GM18873 (cell line): ENCODE data around the gene PPP1R1C.

ENCODE experiments used
- ATAC-seq: cut with Tn5 transposase; IDR thresholded peaks from one replicate; pipeline ENCODE4 v1.9.1; 2021; ENCODE audit warnings: mild to moderate bottlenecking, moderate library complexity, moderate number of reproducible peaks; ENCODE audit not compliant: unreplicated experiment, low FRiP score

PPP1R1C gene

DNA sequence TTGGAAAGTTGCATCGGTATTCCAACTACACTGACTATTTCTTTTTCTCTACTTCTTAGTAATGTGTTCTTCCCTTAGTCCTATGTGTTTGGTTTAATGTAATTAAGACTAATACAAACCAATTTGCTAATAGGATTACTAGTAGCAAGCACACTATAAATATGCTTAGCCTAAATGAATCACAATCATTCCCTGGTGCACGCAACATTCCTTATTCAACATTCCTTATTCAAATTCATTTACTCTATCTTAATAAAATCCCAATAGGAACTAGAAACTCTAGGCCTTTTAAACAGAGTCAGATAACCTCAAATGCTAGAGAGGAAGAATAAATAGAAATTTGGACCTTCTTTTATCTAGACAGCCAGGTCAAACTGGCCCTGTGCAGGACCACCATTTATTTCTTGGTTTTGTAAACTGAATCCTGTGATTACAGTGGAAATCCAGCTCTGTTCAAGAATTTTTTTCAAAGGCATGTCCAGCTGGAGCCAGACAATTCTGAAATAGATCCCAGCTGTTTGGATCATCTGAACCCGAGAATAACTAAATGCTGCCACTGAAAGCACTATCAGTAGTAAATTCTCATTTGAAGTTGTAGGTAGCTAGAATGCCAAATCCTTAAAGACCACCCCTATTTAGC is 103.1 kb downstream of the PPP1R1C start:
- ATAC-seq = no peak

DNA sequence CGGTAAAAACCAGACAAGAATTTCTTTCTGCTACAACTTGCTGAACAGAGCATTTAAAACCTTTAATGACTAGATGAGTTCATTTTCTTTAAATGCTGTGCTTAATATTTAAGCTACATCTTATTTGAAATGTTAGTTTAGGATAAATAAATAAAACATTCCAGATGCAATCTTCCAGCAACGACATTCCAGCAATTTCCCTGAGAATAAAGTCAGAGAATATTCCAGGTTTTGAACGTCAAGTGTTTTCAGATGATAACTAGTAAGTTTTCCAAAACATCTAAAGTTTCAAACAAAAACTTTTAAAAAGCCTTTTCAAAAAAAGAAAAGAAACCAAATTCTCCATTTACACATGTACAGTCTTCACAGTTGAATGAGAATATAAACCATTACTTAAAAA is 104.8 kb downstream of the PPP1R1C start:
- ATAC-seq = no peak

DNA sequence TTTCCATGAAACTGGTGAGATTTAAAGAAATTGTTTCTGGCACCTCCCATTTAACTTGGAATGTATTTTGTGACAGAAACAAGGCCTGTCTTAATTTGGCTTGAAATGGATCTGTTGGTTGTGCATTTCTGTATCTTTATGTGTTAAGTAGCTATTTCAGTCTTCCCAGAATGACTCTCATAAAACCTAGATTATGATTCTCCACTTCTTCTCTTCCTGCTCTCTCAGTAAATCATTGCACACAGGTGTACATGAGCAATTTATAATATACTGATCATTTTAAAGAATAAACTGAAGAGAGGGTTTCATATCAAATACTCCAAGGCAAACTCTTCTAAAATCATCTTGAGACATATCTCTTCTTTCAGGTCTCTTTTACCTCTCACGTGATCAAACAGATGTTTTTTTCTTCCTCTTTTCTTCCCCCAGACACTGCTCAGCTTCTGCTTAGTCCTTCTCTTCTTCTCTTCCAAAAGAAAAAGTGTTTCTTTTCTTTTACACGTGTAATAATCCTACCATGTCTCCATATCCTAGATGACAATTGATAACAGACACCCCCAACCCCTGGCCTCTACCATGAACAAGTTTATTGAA is 112.0 kb downstream of the PPP1R1C start:
- no peak for ATAC-seq

DNA sequence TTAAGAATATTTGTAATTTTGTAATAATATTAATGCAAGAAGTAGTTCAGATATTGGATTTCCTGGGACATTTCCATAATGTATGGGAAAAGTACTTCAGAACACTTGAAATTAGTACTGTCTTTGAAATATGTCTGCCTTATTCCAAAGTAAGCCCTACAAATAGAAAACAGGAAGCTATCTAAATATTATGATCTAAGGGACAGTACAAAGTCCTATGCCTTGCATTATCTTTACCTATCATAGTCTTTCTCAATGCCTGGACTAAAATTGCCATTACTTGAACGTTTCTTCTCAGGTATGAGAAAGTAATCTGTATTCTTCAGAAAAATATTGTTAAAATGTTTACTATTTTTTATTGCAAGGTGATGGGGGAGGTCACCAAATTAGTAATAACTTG is 113.0 kb downstream of the PPP1R1C start:
- ATAC-seq = no peak

DNA sequence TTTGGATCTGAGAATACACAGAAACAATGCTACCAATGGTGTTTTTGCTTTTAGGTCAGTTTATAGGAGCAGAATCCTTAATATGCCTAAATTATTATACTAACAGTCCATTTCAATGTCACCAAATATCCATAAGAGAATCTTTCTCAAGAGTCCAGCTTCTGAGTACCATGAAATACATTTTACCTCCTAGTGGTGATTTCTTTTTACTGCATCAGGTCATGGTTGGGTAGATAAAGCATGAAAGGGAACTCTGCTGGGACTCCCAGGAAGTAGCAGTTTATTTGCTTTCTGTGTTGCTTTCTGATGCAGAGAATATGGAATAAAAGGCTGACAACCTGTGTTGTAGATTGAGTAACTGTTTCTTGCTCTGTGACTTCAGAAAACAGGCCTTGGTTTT is 115.6 kb downstream of the PPP1R1C start:
- ATAC-seq = no peak

DNA sequence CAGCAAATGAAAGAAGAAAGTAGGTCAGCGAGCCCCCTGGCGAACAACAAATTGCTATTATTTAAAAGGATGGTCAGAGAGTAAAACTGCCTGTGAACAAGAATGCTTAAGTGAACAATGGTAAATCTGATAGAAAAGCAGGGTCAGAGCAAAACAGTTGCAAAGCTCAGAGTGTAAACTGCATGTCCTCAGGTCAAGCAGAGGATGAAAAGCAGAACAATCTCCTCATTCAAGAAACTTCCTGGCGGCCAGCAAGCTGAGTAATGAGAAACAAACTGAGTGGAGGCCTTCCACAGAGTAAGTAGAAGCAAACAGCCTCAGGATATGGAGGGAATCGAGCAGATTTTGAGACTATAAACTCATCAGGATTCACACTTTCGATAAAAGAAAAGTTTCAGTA is 117.9 kb downstream of the PPP1R1C start:
- no peak for ATAC-seq

DNA sequence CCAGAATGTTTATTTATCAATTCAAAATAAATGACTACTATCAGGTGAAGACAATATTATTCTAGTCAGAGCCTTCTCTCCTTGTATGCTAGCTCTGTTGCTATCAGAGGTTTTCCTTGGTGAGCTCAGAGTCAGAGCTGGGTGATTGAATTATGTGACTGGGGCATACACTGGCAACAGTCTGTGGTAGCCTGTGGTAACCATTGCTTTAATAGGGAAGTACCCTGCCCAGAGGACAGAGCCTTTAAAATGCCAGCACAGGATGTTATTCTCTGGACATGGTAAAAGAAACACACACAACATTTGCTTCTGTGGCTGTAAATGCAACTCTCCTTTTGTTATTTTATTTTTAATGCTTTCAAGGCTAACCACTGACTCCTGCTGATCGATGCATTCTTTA is 124.7 kb downstream of the PPP1R1C start:
- ATAC-seq = no peak

DNA sequence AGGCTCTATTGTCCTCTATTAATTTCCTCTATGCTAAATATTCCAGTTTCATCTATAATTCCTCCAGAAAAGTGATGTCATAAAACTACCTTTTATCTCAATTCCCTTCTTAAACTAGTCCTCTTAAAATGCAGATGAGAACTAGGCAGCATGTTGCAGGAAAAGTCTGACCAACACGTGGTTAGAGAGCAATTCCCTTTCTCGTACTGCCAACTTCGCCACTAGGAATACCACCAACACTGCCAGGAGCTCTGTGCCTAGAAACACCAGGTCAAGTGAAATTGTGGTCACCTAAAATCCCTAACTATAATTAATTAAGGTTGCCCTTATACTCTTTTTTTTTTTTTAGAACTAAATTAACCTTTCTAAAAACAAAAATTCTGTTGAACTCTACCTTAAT is 127.7 kb downstream of the PPP1R1C start:
- no peak for ATAC-seq

DNA sequence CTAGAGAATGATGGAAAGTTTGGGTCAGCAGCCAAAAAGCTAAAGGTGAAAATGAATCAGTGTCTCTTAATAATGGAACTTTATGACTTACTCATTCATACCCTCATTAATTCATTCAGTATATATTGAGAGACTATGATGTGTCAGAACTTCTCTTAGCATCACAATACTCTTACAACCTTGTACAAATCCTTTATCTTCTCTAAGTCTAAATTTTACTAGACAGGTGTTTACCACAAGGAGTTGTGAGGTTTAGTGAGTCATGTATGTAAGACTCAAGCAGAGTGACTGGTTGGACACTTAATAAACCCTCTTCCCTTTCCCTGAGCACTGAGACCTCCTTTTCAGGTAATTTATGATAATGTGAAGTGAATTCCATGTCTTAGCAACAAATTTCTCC is 129.6 kb downstream of the PPP1R1C start:
- no peak for ATAC-seq

DNA sequence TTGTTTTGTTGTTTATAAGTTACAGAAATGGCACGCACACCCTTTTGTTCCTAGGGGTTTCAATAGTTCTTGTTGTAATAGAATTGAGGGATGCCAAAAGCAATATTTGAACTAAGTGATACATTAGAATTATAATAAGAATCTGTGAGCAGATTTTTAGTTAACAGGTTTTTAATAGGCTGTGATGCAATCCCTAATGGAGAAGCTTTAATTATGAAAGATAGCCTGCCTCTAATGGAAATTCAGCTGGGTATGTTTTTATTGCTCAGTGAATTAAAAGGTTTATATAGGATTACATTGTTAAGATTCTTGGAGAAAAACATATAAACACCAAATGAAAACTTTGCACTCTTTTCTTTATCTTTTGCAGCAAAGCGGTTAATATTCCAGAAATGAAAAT is 131.1 kb downstream of the PPP1R1C start:
- ATAC-seq = no peak

DNA sequence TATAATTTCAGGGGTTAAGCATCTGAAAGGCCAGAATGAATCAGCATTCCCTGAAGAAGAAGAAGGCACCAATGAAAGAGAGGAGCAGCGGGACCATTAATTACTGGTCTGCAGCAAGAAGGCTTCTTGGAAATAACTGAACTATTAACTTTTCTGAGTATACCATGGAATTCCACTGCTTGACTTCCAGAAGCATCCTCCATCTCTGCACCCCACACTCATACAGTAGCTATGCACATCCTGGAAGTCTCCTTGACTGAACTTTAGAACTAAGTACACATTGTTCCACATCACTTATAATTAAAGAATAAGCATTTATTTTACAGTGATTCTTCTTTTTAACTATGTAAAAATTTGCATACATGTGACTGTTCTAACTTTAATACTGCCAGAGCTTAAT is 131.5 kb downstream of the PPP1R1C start:
- no peak for ATAC-seq

DNA sequence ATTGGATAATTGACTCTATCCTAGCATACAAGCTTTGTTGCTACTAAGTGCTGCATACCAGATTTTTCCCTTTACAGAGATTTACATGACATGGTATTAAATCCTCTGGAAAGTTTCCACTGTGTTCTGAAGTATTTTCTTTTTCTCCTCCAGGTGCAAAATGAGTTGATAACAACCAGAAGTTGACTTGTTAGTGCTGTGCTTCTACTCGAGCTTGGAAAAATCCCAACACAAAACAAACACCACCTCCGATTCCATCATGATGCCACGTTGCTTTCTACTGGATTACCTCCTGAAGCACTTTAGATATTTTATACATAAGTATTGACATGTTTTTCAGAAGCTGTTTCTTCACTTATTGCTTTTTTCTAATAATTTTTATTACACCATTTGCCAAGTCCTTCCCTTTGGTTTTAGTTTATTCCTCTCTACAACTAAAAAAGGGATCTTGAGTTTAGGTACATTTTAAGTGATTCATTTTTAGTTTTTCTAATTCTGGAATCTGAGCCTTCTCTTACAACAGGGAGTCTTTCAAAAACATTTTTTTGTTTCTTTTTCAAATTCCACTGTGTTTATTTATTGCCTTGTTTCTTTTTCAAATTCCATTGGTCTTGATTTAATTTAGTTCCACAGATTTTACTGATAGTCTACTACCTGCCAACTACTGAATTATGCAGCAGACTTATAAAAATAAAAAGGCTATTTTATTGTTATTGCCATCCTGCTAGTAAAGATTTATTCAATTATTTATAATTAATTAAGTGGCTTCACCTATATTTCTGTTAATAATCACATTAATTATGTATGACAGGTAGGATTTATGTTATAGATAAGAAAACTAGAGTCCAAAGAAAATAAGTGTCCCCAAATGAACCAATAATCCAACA is 143.4 kb downstream of the PPP1R1C start:
- ATAC-seq = no peak

DNA sequence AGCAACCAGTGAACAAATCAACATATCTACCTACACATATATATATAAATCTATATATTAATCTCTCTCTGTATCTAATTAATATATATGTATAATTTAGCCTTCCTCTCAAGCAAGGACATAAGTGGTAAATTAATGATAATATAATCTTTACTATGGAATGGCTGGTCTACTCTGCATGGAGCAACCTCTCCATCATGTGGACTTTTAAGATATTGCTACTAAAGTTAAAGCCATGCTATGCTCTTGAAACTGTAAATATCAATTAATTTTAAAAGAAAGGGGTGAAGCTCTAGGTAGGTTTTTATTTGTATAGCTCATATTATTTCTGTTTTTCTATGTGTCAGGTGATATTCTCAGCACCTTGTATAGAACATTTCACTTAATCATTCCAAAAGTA is 147.0 kb downstream of the PPP1R1C start:
- no peak for ATAC-seq

DNA sequence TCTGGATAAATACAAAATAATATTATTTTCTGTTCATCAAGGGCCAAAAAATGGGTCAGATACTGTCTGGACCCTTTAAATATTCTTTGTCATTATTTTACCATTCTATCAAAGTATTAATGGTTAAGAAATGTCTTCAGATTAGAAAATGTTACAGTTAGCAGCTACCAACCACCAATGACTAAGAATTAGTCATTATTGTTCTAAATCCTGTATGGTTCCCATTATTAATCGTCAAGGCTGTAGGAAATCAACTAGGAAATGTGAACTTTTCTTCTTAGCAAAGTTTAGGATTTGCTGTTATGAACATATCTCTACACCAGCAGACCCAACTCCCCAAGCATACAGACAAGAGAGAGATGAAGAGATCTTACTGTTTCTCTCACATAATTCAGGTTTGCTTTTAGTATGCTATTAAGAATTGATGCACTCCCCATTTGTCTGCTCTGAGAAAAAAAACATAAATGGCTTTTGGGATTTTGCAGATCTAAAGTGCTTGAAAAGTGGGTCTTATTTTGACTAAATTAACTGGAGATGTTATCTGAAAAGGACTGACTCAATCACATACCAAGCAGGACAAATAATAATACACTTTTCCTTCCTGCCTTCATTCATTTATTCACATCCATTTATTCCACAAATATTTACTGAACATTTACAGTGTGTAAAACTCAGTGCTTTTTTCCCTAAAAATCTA is 147.7 kb downstream of the PPP1R1C start:
- ATAC-seq = no peak

DNA sequence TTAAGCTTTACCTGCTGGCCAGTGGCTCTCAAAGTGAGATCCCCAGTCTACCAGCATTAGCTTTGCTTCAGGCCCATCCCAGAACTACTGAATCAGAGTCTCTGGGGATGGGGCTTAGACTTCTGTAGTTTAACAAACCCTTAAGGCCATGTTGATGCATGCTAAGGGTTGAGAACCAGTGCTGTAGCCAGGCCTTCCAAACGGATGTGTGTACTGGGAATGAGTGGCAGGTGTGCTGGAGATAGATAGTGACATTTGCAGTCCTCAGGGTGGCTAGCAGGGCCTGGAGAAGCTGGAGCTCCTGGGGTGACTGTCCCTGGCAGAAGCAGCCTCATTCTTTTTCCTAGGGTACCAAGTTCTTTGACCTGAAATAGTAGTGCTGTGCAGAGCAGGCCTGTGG is 148.5 kb downstream of the PPP1R1C start:
- ATAC-seq = no peak

DNA sequence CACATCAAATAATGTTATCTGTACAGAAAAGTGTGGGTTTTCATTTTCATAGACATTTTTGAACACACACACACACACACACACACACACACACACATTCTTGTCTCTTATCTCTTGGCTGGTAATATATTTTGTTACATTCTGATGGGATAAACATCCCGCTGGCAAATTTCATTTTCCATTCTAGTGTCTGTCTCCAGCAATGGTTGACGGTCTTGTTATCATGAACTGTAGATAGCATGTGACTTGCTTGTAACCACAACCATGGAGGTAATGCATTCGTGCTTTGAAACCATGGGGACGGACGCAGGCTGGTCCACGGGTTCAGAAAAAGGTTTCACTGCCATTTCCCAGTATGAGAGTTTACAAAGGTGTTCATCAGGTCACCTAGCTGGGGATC is 156.4 kb downstream of the PPP1R1C start:
- ATAC-seq = no peak

DNA sequence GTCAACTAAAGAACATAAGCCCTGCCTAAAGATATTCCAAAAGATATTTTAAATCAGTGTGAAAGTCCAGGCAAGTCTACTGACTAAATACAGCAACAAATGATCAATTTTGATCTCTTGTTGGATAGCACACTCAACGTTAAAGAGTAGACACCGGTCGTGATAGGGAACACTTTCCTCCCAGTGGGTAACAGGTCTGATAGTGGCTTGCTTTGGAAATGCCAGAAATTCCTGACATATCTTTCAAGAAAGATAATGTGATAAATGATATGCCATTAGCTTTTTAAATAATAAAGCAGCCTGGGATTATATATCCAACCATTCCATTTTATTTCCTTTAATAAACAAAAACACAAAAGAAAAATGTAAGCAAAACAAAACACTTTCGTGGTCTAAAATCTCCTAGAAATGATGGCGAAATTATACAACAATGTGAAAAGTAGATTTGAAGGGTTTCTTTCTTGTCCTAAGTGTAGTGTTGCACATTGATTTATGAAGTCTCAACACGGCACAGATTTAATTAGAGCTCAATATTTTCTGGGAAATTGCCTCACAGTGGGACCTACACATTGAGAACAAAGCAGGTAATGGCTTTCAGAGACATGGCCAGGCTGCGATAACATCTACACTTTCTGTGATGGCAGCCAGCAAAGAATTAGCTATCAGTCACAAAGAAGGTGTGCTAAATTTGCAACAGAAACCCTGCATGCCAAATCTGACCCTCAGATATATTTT is 158.6 kb downstream of the PPP1R1C start:
- no peak for ATAC-seq

DNA sequence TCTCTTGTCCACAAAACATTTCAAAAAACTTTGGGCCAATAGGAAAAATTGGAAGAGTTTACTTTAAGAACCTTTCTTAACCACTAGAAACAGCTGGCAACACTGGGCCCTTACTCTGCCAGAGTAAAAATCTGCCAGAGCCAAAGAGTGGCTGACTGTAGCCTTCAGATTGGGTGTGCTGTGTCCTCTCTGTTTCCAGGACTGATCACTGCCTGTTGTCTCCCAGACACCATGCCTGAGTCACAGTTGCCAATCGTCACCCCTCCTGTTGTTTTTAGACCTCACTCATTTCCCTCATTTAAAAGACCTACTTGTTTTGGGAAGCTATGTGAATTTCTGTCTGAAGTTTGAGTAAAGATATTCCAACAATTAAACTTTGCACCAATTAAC is 159.1 kb downstream of the PPP1R1C start:
- ATAC-seq = no peak

DNA sequence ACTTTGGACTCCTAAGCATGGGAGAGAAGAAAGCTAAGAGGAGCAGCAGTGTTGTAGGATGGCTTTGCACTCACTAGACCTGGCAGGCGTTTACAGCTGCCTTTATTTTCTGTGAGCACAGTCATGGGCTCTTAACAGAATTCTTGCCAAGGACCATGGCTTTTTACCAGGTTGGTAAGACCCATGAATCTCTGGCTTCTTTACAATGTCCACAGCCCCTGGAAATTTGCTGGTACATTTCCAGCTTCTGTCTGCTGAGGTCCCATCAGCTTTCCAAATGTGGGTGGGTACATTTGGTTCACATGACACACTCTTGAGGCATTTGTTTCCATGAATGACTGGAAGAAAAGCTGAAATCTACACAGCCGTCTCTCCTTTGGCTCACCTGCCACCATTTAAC is 162.7 kb downstream of the PPP1R1C start:
- ATAC-seq = no peak

DNA sequence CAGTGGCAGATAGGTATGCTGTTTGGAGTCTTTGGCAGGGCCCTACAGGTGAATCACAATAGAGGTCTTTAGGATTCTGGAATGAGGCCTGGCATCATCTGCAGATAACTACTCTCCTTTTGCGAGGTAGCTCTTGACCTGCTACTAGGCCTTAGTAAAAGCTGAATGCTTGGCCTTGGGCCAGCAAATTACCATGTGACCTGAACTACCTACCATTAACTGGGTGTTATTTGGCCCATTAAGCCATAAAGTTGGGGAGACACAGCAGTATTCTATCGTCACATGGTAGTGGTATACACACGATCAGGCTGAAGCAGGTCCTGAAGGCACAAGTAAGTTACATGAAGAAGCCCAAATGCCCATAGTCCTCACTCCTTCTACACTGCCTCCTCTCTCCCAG is 178.2 kb downstream of the PPP1R1C start:
- ATAC-seq = no peak

DNA sequence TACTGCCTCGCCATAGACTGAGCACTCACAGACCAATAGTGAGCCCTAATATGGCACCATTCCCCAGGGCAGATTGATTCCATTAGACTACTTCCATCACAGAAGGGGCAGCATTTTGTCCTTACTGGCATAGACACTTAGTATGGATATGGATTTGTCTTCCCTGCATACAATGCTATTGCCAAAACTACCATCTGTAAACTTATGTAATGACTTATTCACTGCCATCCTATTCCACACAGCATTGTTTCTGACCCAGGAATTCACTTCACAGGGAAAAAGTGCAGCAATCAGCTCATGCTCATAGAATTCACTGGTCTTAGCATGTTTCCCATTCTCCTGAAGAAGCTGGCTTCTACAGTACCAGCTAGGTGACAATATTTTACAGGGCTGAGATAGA is 179.0 kb downstream of the PPP1R1C start:
- no peak for ATAC-seq
